GM18508 (cell line): ENCODE results near the gene TCAIM.

Source experiments
- ATAC-seq: cut with Tn5 transposase; IDR thresholded peaks from one replicate; pipeline ENCODE4 v1.9.1; 2021; ENCODE audit warnings: moderate number of reproducible peaks; ENCODE audit not compliant: insufficient read depth, unreplicated experiment

TCAIM gene

GRCh38 chr3:44439499-44440295, 101.1 kb downstream of the TCAIM start:
- ATAC-seq = peak; percentile 92

GRCh38 chr3:44442596-44443309, 104.2 kb downstream of the TCAIM start:
- ATAC-seq = no peak

- no peak for ATAC-seq
Observed at GRCh38 chr3:44444437-44444836, 105.9 kb downstream of the TCAIM start.

GRCh38 chr3:44444896-44445691, 106.5 kb downstream of the TCAIM start:
- ATAC-seq = no peak

- no peak for ATAC-seq
Observed at GRCh38 chr3:44445786-44446185, 107.2 kb downstream of the TCAIM start.

- ATAC-seq = no peak
Observed at GRCh38 chr3:44446929-44447328, 108.4 kb downstream of the TCAIM start.

- ATAC-seq = no peak
Observed at GRCh38 chr3:44451441-44451840, 112.9 kb downstream of the TCAIM start.

- no peak for ATAC-seq
Observed at GRCh38 chr3:44454258-44454657, 115.7 kb downstream of the TCAIM start.

GRCh38 chr3:44455318-44455717, 116.8 kb downstream of the TCAIM start:
- no peak for ATAC-seq
